Inflammatory macrophage treated with lipopolysaccharide for 4 hours (primary cell): ENCODE measurements around the gene TXNL1.
"Not testable (repeated sequence)": the region's sequence is repeated elsewhere in the genome, so short reads cannot be mapped to it uniquely, and the experiment has no call there.

Experiments
- DNase-seq: peaks from one replicate; pipeline ENCODE4 v3.0.0-alpha.2; 2020

Gene TXNL1

DNA sequence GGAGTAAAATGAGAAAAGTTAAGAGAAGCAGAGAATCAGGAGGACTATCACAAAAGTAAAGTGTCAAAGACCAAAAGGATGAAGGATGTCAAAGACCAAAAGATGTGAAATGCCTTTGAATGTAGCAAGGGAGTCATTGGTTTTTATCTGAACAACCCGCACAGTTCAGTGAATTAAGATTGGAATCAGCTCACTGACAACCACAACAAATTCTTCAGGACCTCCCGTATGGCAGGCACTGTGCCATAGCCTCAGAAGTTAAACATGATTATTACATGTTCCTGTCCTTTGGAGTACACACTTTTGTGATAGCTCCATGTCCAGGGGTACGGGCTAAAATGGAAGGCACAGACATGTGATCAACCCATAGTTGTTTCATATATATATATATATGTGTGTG is 5.0 kb upstream of the TXNL1 start:
- DNase-seq: no peak

DNA sequence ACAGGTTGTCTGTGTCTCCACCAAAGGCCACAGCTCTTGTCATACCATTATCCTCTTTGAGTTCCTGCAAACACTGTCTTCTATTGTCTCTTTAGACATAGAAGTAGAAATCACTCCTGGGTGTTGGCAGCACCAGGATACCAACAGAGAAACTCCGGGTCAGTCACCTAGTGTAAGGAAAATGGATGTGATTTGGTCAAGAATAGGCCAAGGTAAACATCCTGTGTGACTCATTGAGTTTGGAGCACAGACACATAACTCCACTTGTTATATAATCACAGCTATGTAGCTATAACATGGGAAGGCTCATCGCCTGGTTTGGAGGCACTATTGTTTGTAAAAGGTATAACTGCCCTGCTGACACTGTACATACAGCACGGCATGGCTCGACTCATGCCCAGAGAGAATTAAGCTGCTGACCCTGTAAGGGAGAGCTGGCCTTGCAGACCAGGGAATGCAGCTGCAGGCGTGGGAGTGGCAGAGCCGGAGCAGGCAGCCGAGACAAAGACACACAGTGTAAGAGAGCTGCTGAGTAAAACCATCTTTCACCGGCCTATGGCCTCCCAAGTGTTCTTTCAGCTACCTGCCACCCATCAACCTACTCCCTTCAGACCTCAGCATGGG is 3.4 kb upstream of the TXNL1 start:
- no peak for DNase-seq

DNA sequence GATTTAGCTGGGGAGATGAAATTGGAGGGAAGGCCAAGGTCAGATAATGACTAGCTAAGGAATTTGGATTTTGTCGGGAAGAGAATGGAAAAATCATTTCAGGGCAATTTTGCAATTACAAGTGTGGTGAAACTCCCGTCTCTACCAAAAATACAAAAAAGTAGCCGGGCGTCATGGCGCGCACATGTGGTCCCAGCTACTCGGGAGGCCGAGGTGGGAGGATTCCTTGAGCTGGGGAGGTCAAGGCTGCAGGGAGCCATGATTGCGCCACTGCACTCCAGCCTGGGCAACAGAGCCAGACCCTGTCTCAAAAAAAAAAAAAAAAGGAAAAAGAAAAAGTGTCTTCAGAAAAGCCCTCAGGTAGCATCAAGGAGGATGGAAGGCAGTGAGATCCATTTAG is 1.2 kb upstream of the TXNL1 start:
- DNase-seq: no peak

DNA sequence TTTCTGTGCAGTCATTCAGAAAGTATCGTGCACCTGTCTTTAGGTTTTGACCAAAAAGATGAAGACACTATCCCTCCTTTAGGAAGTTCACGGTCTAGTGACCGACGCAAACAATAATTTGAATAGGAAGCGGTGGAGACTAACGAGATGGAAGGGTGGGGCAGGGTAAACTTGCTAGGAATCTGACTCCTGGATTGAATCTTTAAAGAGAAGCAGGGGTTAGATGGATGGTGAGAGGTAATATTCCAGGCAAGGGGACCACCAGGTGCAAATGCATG is 651 bp upstream of the TXNL1 start:
- DNase-seq: no peak

DNA sequence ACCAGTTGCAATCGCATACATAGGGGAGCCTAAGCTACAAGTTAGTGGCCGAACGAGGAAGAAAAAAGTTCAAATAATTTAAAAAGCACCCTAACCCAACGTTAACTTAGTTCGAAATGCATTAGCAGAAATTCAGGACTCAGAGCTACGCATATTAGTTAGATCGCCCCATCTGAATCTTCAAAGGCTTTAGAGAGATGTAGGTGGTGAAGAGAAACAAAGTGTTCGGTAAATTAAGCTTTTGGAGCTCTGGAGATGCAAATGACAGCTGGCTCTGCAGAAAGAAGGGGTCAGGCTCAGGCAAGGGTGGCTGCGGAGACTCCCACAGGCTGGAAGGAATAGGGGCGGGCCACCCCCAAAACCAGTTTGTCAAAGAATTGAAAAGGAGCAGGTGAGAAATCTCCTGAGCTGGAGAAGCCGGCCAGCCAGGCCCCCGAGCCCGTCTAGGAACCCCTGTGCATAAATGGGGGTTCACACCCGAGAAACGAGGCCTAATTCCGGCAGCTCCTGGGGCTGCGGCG is 621 bp downstream of the TXNL1 start:
- peak; percentile 10 for DNase-seq

DNA sequence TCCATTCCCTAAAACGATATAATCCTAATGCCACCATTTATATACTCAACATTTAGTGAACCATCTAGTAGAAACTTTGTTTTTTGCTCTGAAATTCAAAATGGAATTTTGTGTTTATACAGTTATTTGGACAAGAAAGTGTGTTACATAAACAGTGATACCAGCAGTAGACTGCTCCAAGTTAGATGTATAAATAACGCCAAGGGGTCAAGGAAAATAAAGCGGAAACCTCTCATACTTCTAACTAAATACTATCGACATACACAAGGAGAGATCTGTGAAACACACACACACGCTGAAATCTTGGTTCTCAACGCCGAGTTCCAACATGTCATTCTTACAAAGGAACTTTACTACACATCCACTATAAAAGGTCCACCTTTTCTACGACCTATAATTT is 1.2 kb downstream of the TXNL1 start:
- DNase-seq: no peak

DNA sequence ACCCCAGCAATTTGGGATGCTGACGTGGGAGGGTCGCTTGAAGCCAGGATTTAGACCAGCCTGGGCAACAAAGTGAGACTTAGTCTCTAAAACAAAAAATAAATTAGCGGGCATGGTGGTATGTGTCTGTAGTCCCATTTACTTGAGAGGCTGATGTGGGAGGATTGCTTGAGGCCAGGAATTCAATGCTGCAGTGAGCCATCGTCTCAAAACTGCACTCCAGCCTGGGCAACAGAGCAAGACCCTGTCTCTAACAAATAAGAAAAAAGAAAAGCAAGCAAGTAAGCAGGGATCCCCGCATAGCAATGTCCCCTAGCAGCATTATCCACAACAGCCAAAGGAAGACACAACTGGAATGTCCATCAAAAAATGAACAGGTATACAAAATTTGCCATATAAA is 3.4 kb downstream of the TXNL1 start:
- no peak for DNase-seq

DNA sequence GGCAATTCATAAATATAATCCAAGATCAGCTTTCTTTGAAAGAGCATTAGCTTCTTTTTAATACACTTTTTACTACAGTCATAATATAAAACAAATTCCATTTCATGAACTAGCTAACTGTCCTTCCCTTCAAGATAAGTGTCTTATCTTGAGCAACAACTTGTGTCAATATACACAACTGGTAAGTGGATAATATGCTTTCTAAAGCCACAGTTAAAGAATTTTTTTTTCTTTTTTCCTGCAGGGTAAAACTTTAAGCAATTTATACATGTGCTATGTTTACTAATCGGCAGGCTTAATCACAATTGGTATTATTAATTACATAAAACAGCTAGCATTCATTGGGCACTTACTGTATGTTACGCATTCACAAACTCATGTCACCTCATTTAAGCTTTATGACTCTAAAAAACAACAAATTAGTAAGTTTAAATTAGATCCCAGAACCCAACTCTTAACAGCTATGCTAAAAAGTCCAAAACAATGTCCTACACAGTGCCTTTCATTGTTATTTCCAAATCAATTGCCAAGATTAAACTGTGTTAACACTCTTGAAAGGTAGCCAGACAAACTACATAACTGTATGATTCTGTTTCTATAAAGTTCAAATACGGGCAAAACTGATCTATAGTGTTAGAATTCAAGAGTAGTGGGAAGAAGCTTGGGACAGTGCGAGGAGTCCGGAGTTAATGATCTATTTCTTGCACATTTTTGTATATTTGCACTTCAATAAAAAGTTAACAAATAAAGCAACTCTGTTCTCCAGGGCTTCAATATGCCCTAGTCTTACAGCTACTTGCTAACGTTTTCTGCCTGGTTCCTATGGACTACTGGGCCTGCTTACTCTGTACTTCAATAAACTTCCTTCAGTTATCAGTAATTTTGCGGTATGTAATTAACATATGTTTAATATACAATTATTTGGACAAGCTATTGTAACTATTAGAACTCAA is 6.0 kb downstream of the TXNL1 start:
- no peak for DNase-seq

DNA sequence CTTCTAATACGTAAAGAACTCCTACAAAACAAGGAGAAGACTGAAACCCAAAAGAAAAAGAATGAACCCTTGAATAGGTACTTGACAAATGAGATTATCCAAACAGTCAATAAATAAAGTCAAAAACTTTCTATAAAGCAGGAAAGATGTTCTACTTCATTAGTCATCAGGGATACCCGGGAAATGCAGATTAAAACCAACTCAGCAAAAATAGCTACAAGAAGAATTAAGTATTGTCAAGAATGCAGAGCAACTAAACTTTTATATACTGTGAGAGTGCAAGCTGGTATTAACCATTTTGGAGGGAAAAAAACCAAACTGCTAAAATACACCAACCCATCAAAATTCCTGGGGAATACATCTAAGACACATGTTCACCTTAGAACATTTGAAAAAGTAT is 10.4 kb downstream of the TXNL1 start:
- no peak for DNase-seq

DNA sequence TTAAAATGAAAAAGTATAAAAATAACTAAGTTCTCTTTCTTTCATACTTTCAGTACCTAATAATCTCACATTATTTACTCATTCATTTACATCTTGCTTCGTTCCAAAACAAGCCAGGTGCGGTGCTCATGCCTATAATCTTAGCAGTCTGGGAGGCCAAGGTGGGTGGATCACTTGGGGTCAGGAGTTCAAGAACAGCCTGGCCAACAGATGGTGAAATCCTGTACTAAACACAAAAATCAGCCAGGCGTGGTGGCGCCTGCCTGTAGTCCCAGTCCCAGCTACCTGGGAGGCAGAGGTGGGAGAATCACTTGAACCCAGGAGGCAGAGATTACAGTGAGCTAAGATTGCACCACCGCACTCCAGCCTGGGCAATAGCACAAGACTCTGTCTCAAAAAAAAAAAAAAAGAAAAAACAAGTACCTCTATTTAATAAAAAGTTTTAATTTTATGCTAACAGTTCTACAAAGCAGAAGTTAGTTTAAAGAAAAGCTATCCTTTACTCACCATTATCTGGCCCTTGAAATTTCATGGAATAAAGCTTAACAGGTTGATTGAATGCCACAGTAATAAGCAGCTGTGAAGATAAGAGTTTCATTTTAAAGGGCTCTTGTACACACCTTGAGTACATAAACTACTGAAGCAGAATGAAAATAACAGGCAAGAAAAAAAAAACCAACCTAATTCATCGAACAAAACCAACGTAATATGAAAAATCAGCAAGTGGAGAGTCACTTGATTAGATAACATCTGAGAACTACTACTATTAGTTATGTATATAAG is 22.5 kb downstream of the TXNL1 start:
- no peak for DNase-seq

DNA sequence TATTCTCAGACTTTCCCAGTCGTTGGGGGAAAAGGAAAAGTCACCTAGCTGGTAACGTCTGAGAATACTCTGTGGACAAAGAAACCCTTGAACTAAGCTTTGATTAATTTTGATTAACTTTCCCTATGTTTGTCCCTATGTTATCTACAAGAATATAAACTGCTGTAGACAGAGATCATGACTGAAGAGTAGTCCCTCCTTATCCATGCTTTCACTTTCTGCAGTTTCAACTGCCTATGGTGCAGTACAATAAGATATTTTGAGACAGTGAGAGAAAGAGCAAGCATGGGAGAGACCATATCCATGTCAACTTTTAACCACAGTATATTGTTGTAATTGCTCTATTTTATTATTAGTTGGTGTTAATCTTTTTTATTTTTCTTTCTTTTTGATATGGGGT is 31.8 kb downstream of the TXNL1 start:
- DNase-seq: no peak

DNA sequence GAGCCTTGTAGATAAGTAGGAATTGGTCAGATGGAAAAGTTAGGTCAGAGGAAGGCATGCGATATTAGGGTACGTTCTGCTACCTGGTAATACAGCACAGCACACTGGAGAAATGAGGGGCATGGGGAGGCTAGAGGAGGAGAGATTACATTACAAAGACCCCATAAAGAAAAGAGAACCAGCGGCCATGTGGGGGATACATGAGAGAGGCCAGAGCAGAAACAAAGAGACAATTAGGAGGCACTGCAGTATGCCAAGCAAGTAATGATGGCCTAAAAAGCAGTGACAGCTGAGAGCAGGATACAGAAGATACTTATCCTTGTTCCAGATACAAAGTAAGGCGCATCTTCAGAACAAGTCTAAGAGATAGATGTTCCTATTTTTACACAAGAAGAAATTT is 40.0 kb downstream of the TXNL1 start:
- DNase-seq: no peak

DNA sequence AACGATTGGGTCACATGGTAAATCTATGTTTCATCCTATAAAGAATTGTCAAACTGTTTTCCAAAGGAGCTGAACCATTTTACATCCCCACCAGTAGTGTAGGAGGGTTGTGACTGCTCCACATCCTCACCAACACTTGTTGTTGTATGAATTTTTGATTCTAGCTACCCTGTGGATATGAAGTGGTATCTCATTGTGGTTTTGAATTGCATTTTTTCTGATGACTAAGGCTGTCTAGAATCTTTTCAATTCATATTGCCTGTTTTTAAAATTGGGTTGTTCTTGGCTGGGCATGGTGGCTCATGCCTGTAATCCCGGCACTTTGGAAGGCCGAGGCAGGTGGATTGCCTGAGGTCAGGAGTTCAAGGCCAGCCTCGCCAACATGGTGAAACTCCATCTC is 44.5 kb downstream of the TXNL1 start:
- no peak for DNase-seq

DNA sequence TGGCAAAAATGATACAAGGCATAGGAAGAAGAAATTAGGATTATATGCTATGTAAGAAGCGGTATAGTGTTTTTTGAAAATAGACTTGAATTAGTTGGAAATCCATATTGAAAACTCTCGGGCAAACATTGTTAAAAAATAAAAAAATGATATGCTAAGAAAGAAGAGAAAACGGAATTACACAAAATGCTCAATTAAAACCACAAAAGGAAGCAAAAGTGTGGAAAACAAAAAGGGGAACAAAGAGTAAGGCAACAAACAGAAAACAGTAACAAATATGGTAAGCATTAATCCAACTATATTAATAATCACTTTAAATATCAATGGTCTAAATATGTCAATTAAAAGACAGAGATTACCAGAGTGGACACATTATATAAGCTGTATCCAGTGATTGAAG is 58.4 kb downstream of the TXNL1 start:
- DNase-seq: peak; percentile 64

DNA sequence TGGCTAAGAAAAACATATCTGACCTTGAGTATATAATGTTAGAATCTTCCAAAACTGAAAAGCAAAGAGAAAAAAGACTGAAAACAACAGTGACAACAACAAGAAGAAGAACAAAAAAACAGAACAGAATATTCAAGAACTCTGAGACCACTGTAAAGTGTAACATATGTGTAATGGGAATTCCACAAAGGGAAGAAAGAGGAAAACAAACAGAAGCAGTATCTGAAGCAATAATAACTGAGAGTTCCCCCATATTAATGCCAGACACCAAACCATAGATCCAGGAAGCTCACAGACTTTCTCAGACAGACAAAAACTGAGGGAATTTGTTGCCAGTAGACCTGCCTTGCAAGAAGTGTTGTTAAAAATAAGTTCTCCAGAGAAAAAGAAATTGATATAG is 58.9 kb downstream of the TXNL1 start:
- DNase-seq: peak; percentile 42

DNA sequence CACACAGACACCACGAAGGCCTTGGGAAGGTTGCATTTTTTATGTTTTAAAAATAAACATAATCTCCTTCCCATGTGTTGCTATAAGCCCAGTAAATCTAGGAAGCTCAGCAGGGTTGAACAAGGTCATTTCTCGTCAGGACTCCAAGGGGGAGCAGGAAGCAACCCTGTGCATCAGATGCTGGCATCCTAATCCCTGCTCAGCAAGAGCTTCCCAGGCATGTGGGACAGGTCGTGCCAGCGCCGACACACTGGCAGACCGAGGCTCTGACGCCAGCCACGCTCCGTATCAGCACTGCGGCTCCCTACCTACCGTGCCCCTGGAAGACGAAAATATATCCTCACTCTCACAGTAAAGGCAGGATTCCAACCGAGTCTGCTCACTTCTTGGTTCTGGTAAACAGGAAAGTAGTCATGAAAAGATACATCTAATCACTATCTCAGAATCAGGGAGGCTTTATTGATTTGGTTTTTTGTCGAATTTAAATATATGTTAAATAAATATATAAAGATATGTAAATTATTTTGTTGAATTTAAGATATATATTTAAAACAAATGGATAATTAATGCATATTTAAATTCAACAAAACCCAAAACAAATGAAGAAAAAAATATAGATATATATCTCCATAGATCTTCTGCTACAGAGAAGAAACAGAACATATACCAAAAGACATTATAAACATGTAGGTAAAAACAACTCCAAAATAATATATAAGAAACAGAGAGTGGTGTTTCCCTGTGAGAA is 61.4 kb downstream of the TXNL1 start:
- DNase-seq: no peak

DNA sequence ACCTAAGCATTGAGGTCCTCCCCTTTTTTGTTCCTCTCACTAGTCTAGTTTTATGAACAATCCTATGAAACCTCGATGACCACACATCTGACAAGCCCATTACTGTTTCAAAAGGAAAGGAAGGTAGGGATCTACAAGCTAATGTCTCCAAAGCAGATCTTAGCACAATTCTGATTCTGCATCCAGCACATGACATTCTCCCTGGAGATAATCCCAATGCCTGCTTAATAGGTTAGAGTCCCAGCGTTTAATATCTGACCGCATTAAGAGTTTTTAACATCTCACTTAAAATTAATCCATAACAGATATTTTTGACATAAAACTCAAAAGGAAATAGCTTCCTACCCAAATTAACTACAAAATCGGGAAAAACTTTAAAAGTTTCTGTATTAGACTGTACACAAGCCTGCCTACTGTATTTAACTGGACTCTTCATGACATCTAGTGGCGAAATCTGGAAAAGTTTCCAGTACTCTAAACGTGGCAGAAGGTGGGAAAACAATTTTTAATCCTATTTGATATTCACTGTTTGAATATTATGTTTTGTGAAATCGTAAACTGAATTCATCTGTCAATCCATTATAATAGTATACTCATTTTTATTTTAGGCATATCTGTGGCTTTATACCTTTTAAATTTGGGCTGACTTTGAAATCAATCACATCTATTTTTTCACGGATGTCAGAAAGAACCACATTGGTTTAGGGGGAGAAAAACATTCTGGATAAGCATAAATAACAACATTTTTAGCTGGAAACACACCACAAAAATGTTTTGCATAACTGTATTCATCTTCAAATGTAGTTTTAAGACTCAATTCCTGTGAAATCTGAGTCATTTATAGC is 62.4 kb downstream of the TXNL1 start:
- DNase-seq: peak; percentile 67

DNA sequence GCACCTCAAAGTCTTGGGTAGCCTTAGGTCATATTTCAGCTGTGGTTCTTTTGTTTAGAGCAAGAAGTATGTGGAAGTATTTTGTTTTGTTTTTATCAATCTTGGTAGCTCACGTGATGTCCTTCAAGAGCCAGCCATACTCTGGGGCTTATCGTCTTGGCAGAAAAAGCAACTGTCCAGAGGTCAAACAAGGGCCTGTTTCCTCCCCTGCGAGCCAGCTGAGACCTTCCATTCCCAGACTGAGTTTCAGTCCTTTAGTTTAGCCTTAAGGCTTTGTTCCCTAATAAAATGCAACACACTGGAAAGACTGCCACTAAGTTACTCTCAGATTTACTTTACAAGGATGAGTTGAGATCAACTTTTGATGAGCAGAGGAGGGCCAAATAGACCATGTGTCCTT is 63.5 kb downstream of the TXNL1 start:
- DNase-seq: no peak

DNA sequence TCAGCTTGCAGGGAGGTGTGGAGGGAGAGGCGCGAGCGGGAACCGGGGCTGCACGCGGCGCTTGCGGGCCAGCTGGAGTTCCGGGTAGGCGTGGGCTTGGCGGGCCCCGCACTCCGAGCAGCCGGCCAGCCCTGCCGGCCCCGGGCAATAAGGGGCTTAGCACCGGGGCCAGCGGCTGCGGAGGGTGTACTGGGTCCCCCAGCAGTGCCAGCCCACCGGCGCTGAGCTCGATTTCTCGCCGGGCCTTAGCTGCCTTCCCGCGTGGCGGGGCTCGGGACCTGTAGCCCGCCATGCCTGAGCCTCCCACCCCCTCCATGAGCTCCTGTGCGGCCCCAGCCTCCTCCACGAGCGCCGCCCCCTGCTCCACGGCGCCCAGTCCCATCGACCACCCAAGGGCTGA is 66.1 kb downstream of the TXNL1 start:
- not testable (repeated sequence) for DNase-seq

DNA sequence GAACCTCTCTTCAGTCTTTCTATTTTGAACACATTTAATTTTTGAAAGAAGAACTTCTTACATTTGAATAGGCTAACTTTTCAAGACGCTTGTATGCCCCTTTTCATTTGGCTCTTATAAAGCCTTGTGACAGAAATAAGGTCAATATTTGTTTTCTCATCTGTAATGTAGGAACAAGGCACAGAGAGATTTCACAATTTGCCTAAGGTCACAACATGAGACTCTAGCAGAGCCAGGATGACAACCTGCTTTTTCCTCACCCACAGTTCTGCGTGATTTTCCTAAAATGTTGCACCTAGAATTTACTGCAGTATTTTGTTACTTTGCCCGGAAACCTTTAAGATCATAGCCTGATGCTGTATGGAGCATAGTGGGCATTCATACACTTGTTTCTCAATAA is 67.4 kb downstream of the TXNL1 start:
- DNase-seq: peak; percentile 61

DNA sequence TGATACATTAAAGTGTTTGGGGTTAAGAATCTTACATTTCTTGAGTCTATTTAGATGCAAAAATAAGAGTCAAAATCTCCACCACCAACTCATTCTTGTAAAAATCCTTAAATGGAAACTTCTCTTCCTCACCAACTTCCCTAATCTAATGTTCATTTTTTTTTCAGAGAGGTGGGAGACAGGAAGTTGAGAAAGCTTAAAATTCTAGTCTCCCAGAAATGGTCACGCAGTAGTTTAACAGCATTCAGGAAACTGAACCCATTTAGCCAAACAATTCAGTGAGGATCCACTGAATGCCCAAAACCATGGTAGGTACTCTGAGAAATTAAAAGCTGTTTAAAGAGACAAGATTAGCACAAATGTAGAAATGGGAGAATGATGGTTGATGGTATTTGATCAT is 69.0 kb downstream of the TXNL1 start:
- DNase-seq: peak; percentile 86

DNA sequence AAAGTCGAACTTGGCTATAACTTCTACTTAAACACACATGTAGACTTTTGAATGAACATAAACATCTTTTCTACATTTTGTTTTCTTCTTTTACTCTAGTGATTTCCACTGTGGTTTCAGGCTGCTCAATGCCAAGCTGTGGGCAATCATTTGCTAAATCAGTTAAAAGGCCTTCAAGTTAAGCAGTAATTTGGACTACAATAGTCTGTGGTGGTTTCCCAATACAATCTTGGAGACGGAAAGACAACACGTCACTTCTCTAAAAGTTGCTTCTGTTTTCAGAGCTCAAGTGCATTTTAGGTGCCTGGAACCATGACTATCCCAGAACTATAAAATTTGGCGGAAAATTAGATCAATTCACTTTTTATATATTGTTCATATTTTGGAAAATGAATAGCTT is 69.4 kb downstream of the TXNL1 start:
- peak; percentile 92 for DNase-seq
